H1 (cell line): Measurements from ENCODE around the gene S100A10. TPM values are rescaled to one million over a fixed set of nuclear protein-coding genes. Genes with fewer than 3 reads are reported as not detected.

ENCODE experiments used
- CHD7 ChIP-seq: fragments of 300-600 bp; sonication (generic); IDR thresholded peaks from 2 replicates; pipeline ENCODE4 v1.7.1; 2012; ENCODE audit warnings: low read length, moderate library complexity, mild to moderate bottlenecking, inconsistent platforms; ENCODE audit not compliant: insufficient replicate concordance
- POLR2A ChIP-seq, 2 experiments: IDR thresholded peaks; 1 replicate in 1 of 2; 2 replicates in 1 of 2; pipeline ENCODE4 v1.6.1; 2011; ENCODE audit warnings: low read depth in 2 of 2, low read length in 2 of 2, mild to moderate bottlenecking in 2 of 2; ENCODE audit errors: control extremely low read depth in 1 of 2
- SAP30 ChIP-seq: fragments of 300-600 bp; sonication (generic); IDR thresholded peaks from 2 replicates; pipeline ENCODE4 v1.7.1; 2012; ENCODE audit warnings: low read length, moderate library complexity, mild to moderate bottlenecking, inconsistent platforms; ENCODE audit not compliant: insufficient read depth, insufficient replicate concordance
- polyA plus RNA-seq, 7 experiments: library from polyadenylated mRNA; depleted of rRNA in 3 of 7; stranded (reverse) in 5 of 7; unstranded in 2 of 7; fragments of >200 nt in 5 of 7; fragments of 200-250 nt in 2 of 7; gene quantifications; 1 replicate in 5 of 7; 2 replicates in 1 of 7; 4 replicates in 1 of 7; pipeline versions ENCODE4 v1.2.1 to v1.2.3, GENCODE V29; 2011 to 2013; ENCODE audit warnings: missing spikeins in 2 of 7, mixed read lengths in 2 of 7
- total RNA-seq: library from RNA; stranded (reverse); fragmentation: NEBNext Ultra II Directional; extraction: Animal tissue kit (Norgen Biotek cat#: 25700); gene quantifications from 2 replicates; pipeline ENCODE4 v1.2.1, GENCODE V29; 2021

The S100A10 gene
- total and polyA plus RNA-seq, 2 of the 8 experiments (the other 6 are each of a cell fraction or from before 2014, with no cell fraction given): 23.9 to 231 TPM

- TF ChIP-seq CHD7 (no peak), SAP30 (no peak), POLR2A (IDR thresholded peaks at IDR 0.05; ENCODE audit: control extremely low read depth in 1 of 2, low read depth in 2 of 2, low read length in 2 of 2) (no peak)
Measured at GRCh38 chr1:151985270-151985669, 8.4 kb downstream of the S100A10 start (continued).
